ENCODE data around the gene NLRP9.
"Not testable (repeated sequence)": the region's sequence is repeated elsewhere in the genome, so short reads cannot be mapped to it uniquely, and the experiment has no call there.

The NLRP9 gene

DNA sequence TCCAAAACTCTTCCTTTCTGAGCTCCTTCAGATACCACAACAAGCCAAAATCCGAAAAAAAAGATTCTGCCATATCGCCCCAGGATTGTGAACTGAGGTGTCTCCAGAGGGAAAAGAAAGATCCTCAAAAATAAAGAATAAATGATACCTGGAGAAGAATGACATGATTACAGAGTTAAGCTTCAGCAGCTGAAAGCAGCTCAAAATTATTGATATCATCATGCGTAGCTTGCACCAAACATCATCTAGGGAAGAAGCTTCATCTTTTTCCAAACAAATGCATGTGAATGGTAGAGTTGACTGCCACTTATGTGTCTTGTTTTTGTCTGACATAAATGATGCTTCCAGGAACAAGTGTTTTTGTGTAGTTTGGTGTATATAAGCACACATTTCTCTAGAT lies at the start of gene NLRP9:
NLRP9 (minus strand) TSS at position 101 of the 400 bp plus-strand sequence; CDS start at position 73, 28 bp downstream.
- no peak for DNase-seq

DNA sequence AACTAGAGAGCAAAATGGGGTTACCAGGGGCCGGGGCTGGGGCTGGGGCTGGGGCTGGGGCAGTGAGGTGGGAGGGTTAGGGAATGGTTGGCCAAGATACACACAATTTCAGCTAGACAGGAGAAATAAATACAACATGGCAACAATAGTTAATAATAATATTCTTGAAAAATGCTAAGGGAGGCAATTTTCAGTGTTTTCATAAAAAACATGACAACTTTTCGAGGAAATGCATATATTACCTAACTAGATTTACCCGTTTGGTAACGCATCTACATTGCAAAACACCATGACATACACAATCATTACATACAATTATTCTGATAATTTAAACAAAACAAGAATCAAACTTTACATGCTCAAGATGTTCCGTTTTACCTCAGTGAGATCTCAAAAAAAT lies 42.9 kb upstream of the NLRP9 start:
- DNase-seq, result no peak

DNA sequence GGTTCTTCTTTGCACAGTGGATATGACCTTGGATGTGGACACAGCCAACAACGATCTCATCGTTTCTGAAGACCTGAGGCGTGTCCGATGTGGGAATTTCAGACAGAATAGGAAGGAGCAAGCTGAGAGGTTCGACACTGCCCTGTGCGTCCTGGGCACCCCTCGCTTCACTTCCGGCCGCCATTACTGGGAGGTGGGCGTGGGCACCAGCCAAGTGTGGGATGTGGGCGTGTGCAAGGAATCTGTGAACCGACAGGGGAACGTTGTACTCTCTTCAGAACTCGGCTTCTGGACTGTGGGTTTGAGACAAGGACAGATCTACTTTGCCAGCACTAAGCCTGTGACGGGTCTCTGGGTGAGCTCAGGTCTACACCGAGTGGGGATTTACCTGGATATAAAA lies 40.1 kb upstream of the NLRP9 start:
- no peak for DNase-seq

DNA sequence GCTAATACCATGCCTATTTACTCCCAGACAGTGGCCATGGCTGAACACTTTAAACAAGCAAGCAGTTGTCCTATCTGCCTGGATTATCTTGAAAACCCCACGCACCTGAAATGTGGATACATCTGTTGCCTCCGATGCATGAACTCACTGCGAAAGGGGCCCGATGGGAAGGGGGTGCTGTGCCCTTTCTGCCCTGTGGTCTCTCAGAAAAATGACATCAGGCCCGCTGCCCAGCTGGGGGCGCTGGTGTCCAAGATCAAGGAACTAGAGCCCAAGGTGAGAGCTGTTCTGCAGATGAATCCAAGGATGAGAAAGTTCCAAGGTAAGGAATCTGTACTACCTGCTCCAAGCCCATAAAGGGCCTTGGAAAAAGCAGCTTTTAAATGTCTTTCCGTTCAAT lies 39.3 kb upstream of the NLRP9 start:
- DNase-seq, result no peak

DNA sequence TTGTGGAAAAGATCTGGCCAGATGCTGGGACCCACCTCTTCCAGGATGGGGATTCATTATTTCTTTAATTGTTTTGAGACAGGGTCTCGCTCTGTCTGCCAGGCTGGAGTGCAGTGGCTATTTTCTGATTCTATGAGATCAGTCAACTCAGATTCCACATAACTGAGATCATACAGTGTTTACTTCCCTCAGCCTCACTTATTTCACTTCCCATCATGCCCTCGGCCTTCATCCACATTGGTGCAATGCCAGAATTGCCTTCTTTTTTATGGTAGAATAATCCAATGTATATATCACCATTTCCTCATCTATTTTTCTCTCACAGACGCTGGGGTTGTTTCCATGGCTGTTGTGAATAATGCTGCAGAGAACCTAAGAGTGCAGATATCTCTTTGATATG lies 31.4 kb upstream of the NLRP9 start:
- not testable (repeated sequence) for DNase-seq

DNA sequence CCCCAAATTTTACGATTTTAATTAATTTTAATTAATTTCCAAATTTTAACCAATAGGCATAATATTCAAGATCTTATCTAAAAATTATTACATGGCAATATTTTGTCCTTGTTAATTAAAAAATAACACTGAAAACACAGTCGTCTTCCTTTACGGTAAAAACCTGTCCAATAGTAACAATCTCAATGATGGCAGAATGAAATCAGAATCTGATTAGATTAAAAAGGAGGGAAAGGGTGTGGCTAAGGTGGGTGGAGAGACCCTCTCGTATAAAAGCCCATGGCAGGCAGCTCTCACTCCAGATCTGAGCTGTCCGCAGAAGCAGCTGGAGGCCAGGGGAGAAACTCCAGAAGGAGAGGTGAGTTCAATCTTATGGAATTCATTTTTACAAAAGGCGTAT lies 30.6 kb upstream of the NLRP9 start, which contains the start of gene RFPL4AL1:
RFPL4AL1 (plus strand) TSS at position 301 of the 400 bp plus-strand sequence. CDS start 2,687 bp downstream, outside the sequence.
- not testable (repeated sequence) for DNase-seq

DNA sequence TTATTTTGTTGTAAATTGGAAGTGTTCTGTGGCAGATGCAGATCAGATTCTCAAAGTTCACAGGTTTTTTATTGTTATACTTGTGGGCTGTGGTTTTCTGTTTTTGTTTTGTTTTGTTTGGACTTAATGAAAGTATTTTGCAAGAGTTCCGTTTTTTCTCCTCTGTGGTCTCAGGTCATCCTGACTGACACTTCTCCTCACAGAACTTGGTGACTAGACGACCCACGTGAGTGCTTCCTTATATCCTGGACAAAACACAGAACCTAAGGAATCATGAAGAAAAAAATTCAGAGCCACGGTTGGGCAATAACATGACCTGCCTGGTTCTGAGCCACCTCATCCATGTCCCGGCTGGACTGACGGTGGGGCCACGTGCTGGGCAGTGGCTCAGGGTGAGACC lies 28.3 kb upstream of the NLRP9 start:
- DNase-seq, result no peak

DNA sequence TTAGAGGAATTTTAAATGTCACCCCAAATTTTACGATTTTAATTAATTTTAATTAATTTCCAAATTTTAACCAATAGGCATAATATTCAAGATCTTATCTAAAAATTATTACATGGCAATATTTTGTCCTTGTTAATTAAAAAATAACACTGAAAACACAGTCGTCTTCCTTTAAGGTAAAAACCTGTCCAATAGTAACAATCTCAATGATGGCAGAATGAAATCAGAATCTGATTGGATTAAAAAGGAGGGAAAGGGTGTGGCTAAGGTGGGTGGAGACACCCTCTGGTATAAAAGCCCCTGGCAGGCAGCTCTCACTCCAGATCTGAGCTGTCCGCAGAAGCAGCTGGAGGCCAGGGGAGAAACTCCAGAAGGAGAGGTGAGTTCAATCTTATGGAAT lies 20.6 kb upstream of the NLRP9 start, which contains the start of gene RFPL4A:
RFPL4A (plus strand) TSS at position 301 of the 400 bp plus-strand sequence. CDS start 2,704 bp downstream, outside the sequence.
- DNase-seq, result not testable (repeated sequence)

DNA sequence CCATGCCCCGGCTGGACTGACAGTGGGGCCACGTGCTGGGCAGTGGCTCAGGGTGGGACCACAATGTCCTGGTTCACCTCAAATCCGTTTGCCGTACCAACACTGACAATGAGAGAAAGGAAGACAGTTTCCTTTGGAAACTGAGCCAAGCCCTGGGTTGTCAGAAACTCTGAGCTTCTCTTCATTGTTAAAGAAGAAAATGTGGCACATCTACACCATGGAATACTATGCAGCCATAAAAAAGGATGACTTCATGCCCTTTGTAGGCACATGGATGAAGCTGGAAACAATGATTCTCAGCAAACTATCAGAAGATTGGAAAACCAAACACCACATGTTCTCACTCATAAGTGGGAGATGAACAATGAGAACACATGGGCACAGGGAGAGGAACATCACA lies 18.6 kb upstream of the NLRP9 start:
- DNase-seq, result not testable (repeated sequence)

DNA sequence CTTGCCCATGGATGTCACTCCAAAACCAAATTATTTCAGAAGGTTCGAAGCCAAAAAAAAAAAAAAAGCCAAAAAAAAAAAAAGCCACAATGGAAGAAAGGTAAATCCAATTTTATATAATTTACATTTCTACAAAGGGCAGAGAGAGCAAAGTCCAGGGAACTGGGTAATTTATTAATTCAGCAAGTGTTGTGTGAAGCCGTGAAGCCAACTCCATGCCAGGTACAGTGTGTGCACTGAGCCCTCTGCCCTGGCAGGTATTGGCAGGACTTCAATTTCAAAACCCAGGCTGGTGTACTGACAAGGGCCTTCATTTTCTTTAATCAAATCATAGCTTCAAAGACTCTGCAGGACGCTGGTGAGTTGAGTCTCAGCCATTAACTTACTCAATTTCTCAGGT lies 15.2 kb upstream of the NLRP9 start:
- no peak for DNase-seq

DNA sequence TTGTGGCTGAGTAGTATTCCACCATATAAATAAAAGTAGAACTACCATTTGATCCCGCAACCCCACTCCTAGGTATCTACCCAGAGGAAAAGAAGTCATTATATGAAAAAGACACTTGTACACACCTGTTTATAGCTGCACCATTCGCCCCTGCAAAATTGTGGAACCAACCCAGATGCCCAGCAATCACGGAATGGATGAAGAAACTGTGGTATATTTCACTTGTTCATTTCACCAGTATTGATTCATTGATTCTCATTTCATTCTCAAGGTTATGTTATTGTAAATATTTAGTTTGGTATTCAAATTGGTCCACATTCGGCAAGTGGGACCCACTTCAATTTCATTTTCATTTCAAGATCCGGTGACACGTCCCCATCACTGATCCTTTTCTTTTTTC lies 12.5 kb upstream of the NLRP9 start:
- DNase-seq, result no peak

DNA sequence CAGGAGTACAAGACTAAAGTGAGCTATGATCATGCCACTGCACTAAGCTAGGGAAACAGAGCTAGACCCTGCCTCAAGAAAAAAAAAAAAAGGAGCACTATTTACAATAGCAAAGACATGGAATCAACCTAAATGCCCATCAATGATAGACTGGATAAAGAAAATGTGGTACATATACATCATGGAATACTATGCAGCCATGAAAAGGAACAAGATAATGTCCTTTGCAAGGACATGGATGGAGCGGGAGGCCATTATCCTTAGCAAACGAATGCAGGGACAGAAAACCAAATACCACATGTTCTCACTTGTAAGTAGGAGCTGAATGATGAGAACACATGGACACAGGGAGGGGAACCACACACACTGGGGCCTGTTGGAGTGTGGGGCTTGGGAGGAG lies 7.8 kb downstream of the NLRP9 start:
- not testable (repeated sequence) for DNase-seq

DNA sequence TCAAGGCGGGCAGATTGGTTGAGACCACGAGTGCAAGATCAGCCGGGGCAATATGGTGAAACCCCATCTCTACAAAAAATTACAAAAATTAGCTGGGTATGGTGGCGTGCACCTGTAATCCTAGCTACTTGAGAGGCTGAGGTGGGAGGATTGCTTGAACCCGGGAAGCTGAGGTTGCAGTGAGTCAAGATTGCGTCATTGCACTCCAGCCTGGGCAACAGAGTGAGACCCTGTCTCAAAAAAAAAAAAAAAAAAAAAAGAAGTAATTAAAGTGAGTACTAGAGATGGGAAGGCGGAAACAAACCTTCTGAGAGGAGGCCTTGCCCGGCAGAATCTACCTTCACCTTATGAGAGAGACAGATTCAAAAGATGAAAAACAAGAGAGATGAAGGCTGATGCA lies 14.7 kb downstream of the NLRP9 start:
- DNase-seq, result no peak

DNA sequence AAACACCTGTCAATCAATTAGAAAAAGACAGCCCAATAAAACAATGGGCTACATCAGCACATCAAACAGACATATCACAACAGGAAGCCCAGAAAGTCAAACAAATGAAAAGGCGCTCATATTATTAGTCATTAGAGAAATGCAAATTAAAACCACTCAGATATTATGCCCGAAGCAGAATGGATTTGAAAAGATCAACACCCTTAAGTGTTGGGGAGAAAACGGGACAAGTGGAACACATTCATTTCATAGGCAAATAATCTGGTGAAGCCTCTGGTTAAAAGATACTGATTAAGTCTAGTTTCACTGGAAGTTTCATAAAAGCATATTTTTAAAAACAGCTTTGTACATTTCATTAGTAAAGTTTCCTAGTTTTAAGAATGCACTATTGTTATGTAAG lies 17.4 kb downstream of the NLRP9 start:
- no peak for DNase-seq

DNA sequence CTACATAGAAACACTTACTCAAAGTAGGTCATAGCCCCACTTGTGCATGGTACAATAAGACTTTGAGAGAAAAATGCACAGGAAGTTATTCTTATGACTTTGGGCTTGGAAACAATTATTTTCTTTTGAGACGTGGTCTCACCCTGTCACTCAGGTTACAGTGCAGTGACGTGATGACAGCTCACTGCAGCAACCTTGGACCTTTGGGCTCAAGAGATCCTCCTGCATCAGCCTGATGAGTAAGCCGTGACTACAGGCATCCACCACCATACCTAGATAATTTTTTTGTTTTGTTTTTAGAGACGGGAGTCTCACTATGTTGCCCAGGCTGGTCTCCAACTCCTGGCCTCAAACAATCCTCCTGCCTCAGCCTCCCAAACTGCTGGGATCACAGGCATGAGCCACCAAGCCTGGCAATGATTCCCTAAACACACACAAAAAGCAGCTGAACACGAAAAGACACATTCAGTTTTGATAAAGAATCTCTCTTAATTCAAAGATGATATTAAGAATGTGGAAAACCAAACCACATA lies 17.9 kb downstream of the NLRP9 start:
- no peak for DNase-seq

DNA sequence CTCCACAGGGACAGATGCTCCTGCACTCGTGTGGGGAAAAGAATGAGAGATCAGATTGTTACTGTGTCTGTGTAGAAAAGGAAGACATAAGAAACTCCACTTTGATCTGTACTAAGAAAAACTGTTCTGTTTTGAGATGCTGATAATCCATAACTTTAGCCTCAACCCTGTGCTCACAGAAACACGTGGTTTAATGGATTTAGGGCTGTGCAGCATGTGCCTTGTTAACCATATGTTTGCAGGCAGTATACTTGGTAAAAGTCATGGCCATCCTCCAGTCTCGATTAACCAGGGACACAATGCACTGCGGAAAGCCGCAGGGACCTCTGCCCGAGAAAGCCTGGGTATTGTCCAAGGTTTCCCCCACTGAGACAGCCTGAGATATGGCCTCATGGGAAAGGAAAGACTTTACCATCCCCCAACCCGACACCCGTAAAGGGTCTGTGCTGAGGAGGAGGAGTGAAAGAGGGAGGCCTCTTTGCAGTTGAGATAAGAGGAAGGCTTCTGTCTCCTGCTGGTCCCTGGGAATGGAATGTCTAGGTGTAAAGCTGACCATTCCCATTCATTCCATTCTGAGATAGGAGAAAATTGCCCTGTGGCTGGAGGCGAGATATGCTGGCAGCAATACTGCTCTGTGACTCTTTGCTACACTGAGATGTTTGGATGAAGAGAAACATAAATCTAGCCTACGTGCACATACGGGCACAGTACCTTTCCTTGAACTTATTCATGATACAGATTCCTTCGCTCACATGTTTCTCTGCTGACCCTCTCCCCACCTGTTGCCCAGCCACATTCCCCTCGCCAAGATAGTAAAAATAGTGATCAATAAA lies 20.1 kb downstream of the NLRP9 start:
- not testable (repeated sequence) for DNase-seq

DNA sequence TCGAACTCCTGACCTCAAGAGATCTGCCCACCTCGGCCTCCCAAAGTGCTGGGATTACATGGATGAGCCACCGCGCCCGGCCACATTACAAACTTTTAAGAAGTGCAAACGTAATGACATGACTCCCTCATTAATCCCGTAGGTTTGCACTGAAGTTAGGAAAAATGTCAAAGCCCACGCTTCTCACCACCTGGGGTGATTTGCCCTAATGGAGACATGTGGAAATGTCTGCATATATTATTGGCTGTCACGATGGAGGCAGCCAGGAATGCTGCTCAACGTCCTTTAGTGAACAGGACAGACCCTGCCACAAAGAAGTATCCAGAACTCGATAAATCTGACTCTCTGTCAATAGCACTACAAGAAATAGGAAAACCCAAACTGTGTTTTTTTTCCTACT lies 21.0 kb downstream of the NLRP9 start:
- DNase-seq, result no peak

DNA sequence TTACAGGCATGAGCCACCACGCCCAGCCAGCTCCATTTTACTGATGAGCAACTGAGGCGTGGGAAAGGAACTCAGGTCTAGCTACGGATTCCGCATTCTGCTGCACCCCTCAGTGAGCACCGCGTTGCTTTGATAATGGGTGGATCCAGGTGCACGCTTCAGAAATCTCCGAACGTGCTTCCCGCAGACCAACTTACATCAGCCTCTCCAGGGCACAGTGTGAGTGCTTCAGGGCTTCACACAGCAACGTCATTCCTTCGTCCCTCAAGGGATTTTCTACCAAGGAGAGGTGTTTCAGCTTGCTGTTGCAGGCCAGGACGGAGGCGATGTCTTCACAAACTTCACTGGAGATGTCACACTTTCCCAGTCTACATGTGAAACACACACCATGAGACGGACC lies 21.7 kb downstream of the NLRP9 start:
- DNase-seq, result no peak

DNA sequence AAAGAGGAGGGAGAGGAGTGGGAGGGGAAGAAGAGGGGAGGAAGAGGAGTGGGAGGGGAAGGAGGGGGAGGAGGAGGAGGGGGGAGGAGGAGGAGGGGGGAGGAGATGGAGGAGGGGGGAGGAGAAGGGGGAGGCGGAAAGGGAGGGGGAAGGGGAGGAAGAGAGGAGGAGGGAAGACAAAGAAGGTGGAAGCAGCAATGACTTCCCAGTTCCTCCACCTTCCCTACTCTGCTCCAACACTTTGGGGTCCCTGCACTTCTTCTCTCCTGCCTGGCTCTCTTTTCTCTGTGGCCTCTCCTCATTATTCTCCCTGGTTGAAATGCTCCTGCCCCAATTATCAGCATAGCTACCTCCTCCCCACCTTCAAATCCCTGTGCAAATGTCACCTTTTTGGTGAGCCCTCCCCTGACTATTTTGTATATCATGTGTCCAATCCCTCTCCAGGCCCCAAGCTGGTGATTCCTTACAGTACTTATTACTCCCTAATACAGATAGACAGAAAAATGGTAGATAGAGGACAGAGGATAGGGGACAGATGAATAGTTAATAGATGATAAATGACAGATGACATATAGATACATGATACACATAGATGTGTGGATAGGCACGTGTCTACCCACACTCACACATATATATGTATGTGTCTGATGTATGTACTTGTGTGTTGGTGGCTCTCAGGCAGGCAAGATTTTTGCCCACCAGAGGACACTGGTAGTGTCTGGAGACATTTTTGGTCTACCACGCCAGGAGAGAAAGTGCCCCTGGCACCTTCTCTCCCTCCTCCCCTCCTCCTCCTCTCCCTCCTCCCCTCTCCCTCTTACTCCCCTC lies 25.2 kb downstream of the NLRP9 start:
- DNase-seq, result no peak

DNA sequence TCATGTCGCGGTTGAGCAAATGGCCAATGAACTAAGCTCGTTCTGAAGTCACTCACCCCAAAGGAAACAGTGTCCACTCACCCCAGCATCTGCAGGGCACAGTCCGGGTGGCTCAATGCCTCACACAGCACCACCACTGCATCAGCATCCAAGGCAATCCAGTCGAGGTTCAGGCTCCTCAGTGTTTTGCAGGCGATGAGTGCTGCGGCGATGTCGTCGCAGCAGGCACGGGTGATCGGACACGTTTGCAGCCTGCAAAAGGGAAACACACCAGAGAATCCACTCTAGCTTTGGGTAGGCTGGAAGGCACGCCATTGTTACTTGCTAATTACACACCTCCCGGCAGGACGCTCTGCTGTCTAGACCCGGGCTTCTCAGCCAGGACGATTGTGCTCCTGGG lies 26.5 kb downstream of the NLRP9 start:
- no peak for DNase-seq

DNA sequence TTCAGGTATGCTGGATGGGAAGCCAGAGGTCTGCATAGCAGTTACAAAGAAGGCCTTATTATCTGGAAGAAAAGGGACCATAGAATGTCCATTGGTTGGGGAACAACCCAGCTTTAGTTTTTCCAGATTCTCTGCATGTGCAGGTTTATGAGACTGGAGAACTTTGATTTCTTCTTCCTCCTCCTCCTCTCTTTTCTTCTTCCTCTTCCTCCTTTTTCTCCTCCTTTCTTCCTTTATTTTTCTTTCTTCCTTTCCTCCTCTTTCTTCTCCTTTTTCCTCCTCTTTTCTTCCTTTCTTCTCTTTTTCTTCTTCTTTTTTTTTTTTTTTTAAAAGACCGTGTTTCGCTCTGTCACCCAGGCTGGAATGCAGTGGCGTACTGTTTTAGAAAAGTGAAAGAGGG lies 32.2 kb downstream of the NLRP9 start:
- no peak for DNase-seq

DNA sequence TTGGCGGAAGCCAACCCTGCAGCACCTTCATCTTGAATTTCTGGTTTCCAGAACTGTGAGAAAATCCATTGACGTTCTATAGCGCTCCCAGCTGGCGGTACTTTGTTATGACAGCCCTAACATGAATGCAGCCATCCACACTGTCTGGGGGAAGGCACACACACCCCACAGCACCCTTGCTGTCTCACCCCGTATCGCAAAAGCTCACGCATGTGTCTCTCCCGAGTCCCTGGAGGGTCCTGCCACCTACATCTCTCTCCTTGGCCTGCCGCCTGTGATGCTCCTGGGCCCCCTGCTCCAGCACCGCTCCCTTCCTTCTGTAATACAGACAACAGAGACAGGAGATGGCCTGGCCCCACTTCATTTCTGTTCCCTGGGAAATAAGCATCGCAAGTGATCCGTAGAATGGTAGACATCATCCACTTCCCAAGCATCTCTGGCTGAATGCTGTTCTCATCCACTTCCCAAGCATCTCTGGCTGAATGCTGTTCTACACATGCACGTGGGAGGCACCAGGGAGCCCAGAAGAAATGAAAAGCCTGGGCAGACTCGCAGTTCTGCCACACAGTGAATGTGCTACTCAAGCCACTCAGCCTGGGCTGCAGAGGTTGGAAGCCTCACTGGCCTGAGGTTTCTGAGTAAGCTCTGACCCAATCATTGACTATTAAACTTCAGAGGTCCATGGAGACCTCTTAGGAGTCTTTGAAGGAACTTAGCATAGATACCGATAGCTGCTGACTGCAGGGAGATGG lies 33.5 kb downstream of the NLRP9 start:
- no peak for DNase-seq

DNA sequence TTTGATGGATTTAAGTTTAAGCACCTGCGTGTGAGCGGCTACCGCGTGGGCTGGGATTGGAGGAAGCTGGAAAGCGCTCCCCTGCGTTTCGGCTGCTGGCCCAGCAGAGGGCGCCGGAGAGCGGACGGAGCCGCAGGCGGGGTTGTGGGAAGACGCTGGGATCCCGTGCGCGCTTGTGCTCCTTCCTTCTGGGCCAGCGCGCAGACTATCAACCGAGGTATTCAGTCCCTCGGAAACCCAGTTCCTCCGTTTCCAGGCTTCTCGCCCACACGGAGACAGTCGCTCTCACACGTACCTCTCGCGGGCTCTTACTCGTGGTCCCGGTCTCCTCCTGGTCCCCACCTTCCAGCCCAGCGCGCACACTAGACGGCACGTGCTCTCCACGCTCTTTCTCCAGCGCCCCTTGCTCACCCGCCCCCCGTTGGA lies 34.4 kb downstream of the NLRP9 start:
- peak; percentile 82 for DNase-seq

All from activated effector memory CD4-positive, alpha-beta T cell treated with anti-CD3 and anti-CD28 coated beads, Interleukin-2, amount 50 U/mL, for 16 hours (primary cell).